ENCODE data around the gene ARL8B.

- TF ChIP-seq CTCF (IDR thresholded peaks at IDR 0.05) (no peak), REST (IDR thresholded peaks at IDR 0.05; ENCODE audit: insufficient read depth in 1 of 2, low read depth in 2 of 2, low read length in 1 of 2) (no peak), POLR2AphosphoS5 (IDR thresholded peaks at IDR 0.05; ENCODE audit: low read depth, low read length) (no peak)
These were observed 40.0 kb downstream of the ARL8B start for GRCh38 chr3:5162102-5162501.
